Testis (tissue), 2 donors: Measurements from ENCODE around the gene SVBP.

Source experiments
- CTCF ChIP-seq, 3 experiments: fragments of 450-650 bp in 2 of 3; fragments of 200-600 bp in 1 of 3; sonication (generic) in 1 of 3; IDR thresholded peaks; one replicate each; pipeline ENCODE4 v1.5.1; 2016 to 2019; ENCODE audit warnings: antibody characterized with exemption in 3 of 3, mild to moderate bottlenecking in 2 of 3, moderate library complexity in 1 of 3
- POLR2A ChIP-seq: fragments of 450-650 bp; IDR thresholded peaks from one replicate; pipeline ENCODE4 v1.6.1; 2017; ENCODE audit warnings: antibody characterized with exemption, mild to moderate bottlenecking, moderate library complexity

GRCh38 chr1:42769811-42770210, 47.4 kb downstream of the SVBP start:
- TF ChIP-seq CTCF (IDR thresholded peaks at IDR 0.05) (no peak), POLR2A (no peak)
